GM19193 (cell line): Measurements from ENCODE around the gene IL1RAPL2.

Source experiments
- POLR2A ChIP-seq: IDR thresholded peaks from 4 replicates; pipeline ENCODE4 v1.6.1; 2011; ENCODE audit not compliant: insufficient read depth, insufficient read length; ENCODE audit errors: extremely low read depth

The IL1RAPL2 gene

GRCh38 chrX:105307762-105308161, 741.8 kb downstream of the IL1RAPL2 start:
- no peak for TF ChIP-seq POLR2A

GRCh38 chrX:105313596-105313995, 747.6 kb downstream of the IL1RAPL2 start:
- no peak for TF ChIP-seq POLR2A

GRCh38 chrX:105314458-105314857, 748.5 kb downstream of the IL1RAPL2 start:
- no peak for TF ChIP-seq POLR2A

GRCh38 chrX:105315248-105315647, 749.2 kb downstream of the IL1RAPL2 start:
- no peak for TF ChIP-seq POLR2A

- no peak for TF ChIP-seq POLR2A
Observed at GRCh38 chrX:105317117-105317516, 751.1 kb downstream of the IL1RAPL2 start.

GRCh38 chrX:105323928-105324327, 757.9 kb downstream of the IL1RAPL2 start:
- TF ChIP-seq POLR2A = no peak

GRCh38 chrX:105328773-105329172, 762.8 kb downstream of the IL1RAPL2 start:
- TF ChIP-seq POLR2A = no peak

GRCh38 chrX:105331244-105331643, 765.2 kb downstream of the IL1RAPL2 start:
- no peak for TF ChIP-seq POLR2A

GRCh38 chrX:105347373-105347772, 781.4 kb downstream of the IL1RAPL2 start:
- no peak for TF ChIP-seq POLR2A

GRCh38 chrX:105349476-105349875, 783.5 kb downstream of the IL1RAPL2 start:
- TF ChIP-seq POLR2A = no peak

GRCh38 chrX:105375816-105376215, 809.8 kb downstream of the IL1RAPL2 start:
- no peak for TF ChIP-seq POLR2A

GRCh38 chrX:105424729-105425128, 858.7 kb downstream of the IL1RAPL2 start:
- TF ChIP-seq POLR2A = no peak

- no peak for TF ChIP-seq POLR2A
Observed at GRCh38 chrX:105451401-105451800, 885.4 kb downstream of the IL1RAPL2 start.

GRCh38 chrX:105458846-105459245, 892.8 kb downstream of the IL1RAPL2 start:
- TF ChIP-seq POLR2A = no peak

GRCh38 chrX:105460376-105460775, 894.4 kb downstream of the IL1RAPL2 start:
- TF ChIP-seq POLR2A = no peak

- TF ChIP-seq POLR2A = no peak
Observed at GRCh38 chrX:105461016-105461415, 895.0 kb downstream of the IL1RAPL2 start.

GRCh38 chrX:105462186-105462585, 896.2 kb downstream of the IL1RAPL2 start:
- TF ChIP-seq POLR2A = no peak
